CD14-positive monocyte (primary cell): ENCODE data around the gene NPAS3. TPM values are rescaled to one million over a fixed set of nuclear protein-coding genes. Genes with fewer than 3 reads are reported as not detected.

Source experiments
- DNase-seq, 3 donors: peaks; one replicate each; pipeline ENCODE4 v3.0.0-alpha.2; 2011 to 2022
- H2AFZ ChIP-seq: 2 replicates; pipeline ENCODE4 v1.6.0; 2012; ENCODE audit warnings: mild to moderate bottlenecking, low read depth, low read length, inconsistent platforms; ENCODE audit not compliant: insufficient read depth, poor library complexity, severe bottlenecking
- H3K27ac ChIP-seq, 2 donors: 1 replicate in 1 of 2; 2 replicates in 1 of 2; pipeline ENCODE4 v1.5.1; 2012 to 2013; ENCODE audit warnings: low read length in 2 of 2, control low read depth in 1 of 2, inconsistent platforms in 1 of 2, low read depth in 1 of 2, mild to moderate bottlenecking in 1 of 2
- H3K27me3 ChIP-seq, 2 donors: one replicate each; pipeline versions ENCODE4 v1.6.0 to v1.6.1; 2011 to 2013; ENCODE audit warnings: low read length in 2 of 2; ENCODE audit not compliant: control insufficient read depth in 2 of 2, insufficient read depth in 2 of 2
- H3K36me3 ChIP-seq, 2 donors: replicated peaks in 1 of 2; 1 replicate in 1 of 2; 2 replicates in 1 of 2; pipeline versions ENCODE4 v1.5.1 to v1.6.1; 2012 to 2013; ENCODE audit warnings: low read length in 2 of 2, control low read depth in 1 of 2, inconsistent platforms in 1 of 2, mild to moderate bottlenecking in 1 of 2; ENCODE audit not compliant: insufficient read depth in 2 of 2, control insufficient read depth in 1 of 2
- H3K4me1 ChIP-seq, 2 donors: 1 replicate in 1 of 2; 2 replicates in 1 of 2; pipeline versions ENCODE4 v1.5.1 to v1.6.1; 2012 to 2013; ENCODE audit warnings: low read length in 2 of 2, control low read depth in 1 of 2, inconsistent platforms in 1 of 2, mild to moderate bottlenecking in 1 of 2, moderate library complexity in 1 of 2; ENCODE audit not compliant: insufficient read depth in 2 of 2, control insufficient read depth in 1 of 2
- H3K4me2 ChIP-seq: replicated peaks from 2 replicates; pipeline ENCODE3; 2012; ENCODE audit warnings: low read length, moderate library complexity, mild to moderate bottlenecking; ENCODE audit not compliant: poor library complexity, severe bottlenecking; ENCODE audit errors: extremely low read depth
- H3K4me3 ChIP-seq, 3 experiments: fragments of 200-600 bp in 1 of 3; sonication (generic) in 1 of 3; replicated peaks in 1 of 3; 1 replicate in 2 of 3; 2 replicates in 1 of 3; pipeline ENCODE4 v1.5.1; 2011 to 2013; ENCODE audit warnings: low read length in 3 of 3, mild to moderate bottlenecking in 3 of 3, control low read depth in 2 of 3, low read depth in 2 of 3, inconsistent platforms in 1 of 3, moderate library complexity in 1 of 3
- H3K79me2 ChIP-seq: 2 replicates; pipeline ENCODE4 v1.6.0; 2012; ENCODE audit warnings: mild to moderate bottlenecking, control low read depth, inconsistent platforms, low read length, moderate library complexity; ENCODE audit not compliant: insufficient read depth
- H3K9ac ChIP-seq: 2 replicates; pipeline ENCODE4 v1.6.0; 2017; ENCODE audit warnings: low read length, mild to moderate bottlenecking; ENCODE audit not compliant: insufficient read depth, poor library complexity, severe bottlenecking
- H3K9me3 ChIP-seq, 2 donors: replicated peaks in 1 of 2; 1 replicate in 1 of 2; 2 replicates in 1 of 2; pipeline versions ENCODE4 v1.5.1 to v1.6.1; 2012 to 2013; ENCODE audit warnings: low read length in 2 of 2, control low read depth in 1 of 2; ENCODE audit not compliant: control insufficient read depth in 1 of 2, insufficient read depth in 1 of 2
- H4K20me1 ChIP-seq: 2 replicates; pipeline ENCODE4 v1.6.0; 2012; ENCODE audit warnings: mild to moderate bottlenecking, low read length, control low read depth, moderate library complexity; ENCODE audit not compliant: insufficient read depth
- H3K27ac Mint-ChIP-seq, 7 donors: one replicate each; pipeline ENCODE4 v1.8.0; 2020; ENCODE audit warnings: mild to moderate bottlenecking in 7 of 7, mixed read lengths in 7 of 7, moderate library complexity in 6 of 7, inconsistent platforms in 2 of 7
- H3K27me3 Mint-ChIP-seq, 3 donors: one replicate each; pipeline ENCODE4 v1.8.0; 2021 to 2022; ENCODE audit warnings: low read depth in 3 of 3, mild to moderate bottlenecking in 3 of 3, mixed read lengths in 3 of 3, moderate library complexity in 3 of 3, inconsistent platforms in 1 of 3
- H3K36me3 Mint-ChIP-seq, 2 donors: one replicate each; pipeline ENCODE4 v1.8.0; 2020; ENCODE audit warnings: mixed read lengths in 2 of 2, inconsistent platforms in 1 of 2, mild to moderate bottlenecking in 1 of 2
- H3K4me1 Mint-ChIP-seq: one replicate; pipeline ENCODE4 v1.8.0; 2020; ENCODE audit warnings: mild to moderate bottlenecking, mixed read lengths
- H3K4me3 Mint-ChIP-seq, 2 donors: one replicate each; pipeline ENCODE4 v1.8.0; 2020; ENCODE audit warnings: mild to moderate bottlenecking in 2 of 2, mixed read lengths in 2 of 2, moderate library complexity in 1 of 2
- H3K9me3 Mint-ChIP-seq, 7 donors: one replicate each; pipeline ENCODE4 v1.8.0; 2020 to 2022; ENCODE audit warnings: mixed read lengths in 7 of 7, mild to moderate bottlenecking in 6 of 7, moderate library complexity in 6 of 7, inconsistent platforms in 2 of 7
- WGBS: methylation state at CpG from one replicate; pipeline ENCODE4 v1.1.5; 2013; ENCODE audit warnings: missing lambda C conversion rate; ENCODE audit not compliant: insufficient coverage; 5-methylcytosine and 5-hydroxymethylcytosine counted together
- intact Hi-C, 2 donors: fragments of 100-400 bp; cut with micrococcal nuclease; formaldehyde crosslinking; loops; one replicate each; pipeline versions ENCODE4 v1.15.0 to v1.15.1; 2023
- polyA plus RNA-seq, 3 donors: library from polyadenylated mRNA; depleted of rRNA in 1 of 3; unstranded in 2 of 3; stranded (reverse) in 1 of 3; fragments of 300-500 nt in 2 of 3; fragments of >200 nt in 1 of 3; fragmentation: Illumina TruSeq in 2 of 3; gene quantifications; 1 replicate in 2 of 3; 2 replicates in 1 of 3; pipeline ENCODE4 v1.2.3, GENCODE V29; 2012 to 2021
- TF ChIP-seq, protein P1 (sequence below): fragments of 200-600 bp; IDR thresholded peaks from one replicate; pipeline ENCODE4 v1.8.0; 2022; ENCODE audit warnings: antibody characterized with exemption, mild to moderate bottlenecking

The NPAS3 gene
- polyA plus RNA-seq, 3 donors = not detected

DNA sequence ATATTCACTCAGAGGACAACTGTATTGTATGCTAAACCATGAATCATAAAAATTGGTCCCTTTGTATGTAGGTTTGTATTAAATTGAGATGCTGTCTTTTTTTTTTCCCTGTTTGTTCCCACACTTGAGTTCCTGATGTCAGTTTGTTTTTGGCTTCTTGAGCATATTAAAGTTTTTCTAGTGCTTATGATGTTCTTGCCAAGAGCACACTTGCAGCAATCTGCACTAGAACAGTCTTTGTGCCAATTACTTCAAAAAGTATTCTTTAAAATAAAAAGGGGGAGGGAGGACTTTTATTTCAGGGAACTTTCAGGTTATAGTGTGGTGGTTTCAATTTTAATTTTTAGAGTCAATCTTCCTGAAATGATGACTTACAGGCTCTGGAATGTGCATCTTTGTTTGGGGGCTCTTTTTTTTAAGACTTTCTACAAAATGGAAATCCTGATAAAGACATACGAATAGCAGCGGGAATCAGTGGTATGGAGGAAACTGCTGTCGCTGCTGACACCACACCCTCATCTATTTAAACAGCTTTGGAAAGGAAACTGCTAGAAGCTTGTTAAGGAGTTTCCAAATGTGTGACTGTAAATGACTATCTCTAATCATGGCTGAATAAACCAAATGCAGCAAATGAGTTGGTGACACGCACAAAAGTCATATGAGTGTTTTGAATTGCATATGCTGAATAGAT is 823.6 kb downstream of the NPAS3 start:
- no peaks in the 10 kb centered on the region for H3K36me3 ChIP-seq
- no peak overlapping the region for H3K4me3 ChIP-seq
- no peaks in the 10 kb centered on the region for H3K9me3 ChIP-seq
- no peak for DNase-seq
- 83% methylated on average over 1 of the region's 4 CpGs for WGBS
- Mint-ChIP-seq H3K4me1 (no peaks in the 10 kb centered on the region), H3K27me3 (peaks cover 0 to 4% (median 3%) of the 10 kb centered on the region in 3 donors), H3K4me3 (no peak overlapping the region), H3K36me3 (no peaks in the 10 kb centered on the region), H3K9me3 (peaks cover 0 to 2% (median 0%) of the 10 kb centered on the region in 7 donors), H3K27ac (no peak overlapping the region)
- TF ChIP-seq, protein P1, sequence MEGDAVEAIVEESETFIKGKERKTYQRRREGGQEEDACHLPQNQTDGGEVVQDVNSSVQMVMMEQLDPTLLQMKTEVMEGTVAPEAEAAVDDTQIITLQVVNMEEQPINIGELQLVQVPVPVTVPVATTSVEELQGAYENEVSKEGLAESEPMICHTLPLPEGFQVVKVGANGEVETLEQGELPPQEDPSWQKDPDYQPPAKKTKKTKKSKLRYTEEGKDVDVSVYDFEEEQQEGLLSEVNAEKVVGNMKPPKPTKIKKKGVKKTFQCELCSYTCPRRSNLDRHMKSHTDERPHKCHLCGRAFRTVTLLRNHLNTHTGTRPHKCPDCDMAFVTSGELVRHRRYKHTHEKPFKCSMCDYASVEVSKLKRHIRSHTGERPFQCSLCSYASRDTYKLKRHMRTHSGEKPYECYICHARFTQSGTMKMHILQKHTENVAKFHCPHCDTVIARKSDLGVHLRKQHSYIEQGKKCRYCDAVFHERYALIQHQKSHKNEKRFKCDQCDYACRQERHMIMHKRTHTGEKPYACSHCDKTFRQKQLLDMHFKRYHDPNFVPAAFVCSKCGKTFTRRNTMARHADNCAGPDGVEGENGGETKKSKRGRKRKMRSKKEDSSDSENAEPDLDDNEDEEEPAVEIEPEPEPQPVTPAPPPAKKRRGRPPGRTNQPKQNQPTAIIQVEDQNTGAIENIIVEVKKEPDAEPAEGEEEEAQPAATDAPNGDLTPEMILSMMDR = no peak
- no peaks in the 10 kb centered on the region for H3K4me1 ChIP-seq
- no peaks in the 10 kb centered on the region for H3K27me3 ChIP-seq
- no peak overlapping the region for H3K27ac ChIP-seq
- H4K20me1 ChIP-seq = no peaks in the 10 kb centered on the region
- H3K4me2 ChIP-seq = no peak overlapping the region
- intact Hi-C loops = no loop called here
- no peak overlapping the region for H2AFZ ChIP-seq
- H3K9ac ChIP-seq = no peak overlapping the region
- H3K79me2 ChIP-seq = no peaks in the 10 kb centered on the region

- Mint-ChIP-seq H3K4me1 (no peaks in the 10 kb centered on the region), H3K36me3 (no peaks in the 10 kb centered on the region), H3K9me3 (no peaks in the 10 kb centered on the region), H3K4me3 (no peak overlapping the region), H3K27ac (no peak overlapping the region), H3K27me3 (peaks cover 3 to 4% (median 3%) of the 10 kb centered on the region in 3 donors)
- Histone ChIP-seq H3K9me3 (no peaks in the 10 kb centered on the region), H3K79me2 (no peaks in the 10 kb centered on the region), H3K4me1 (no peaks in the 10 kb centered on the region), H3K27ac (no peak overlapping the region), H3K9ac (no peak overlapping the region), H3K27me3 (no peaks in the 10 kb centered on the region), H3K4me3 (no peak overlapping the region), H2AFZ (no peak overlapping the region), H3K36me3 (no peaks in the 10 kb centered on the region), H4K20me1 (no peaks in the 10 kb centered on the region), H3K4me2 (no peak overlapping the region)
- DNase-seq = no peak
- TF ChIP-seq, protein P1 = no peak
- no CpG with 5 or more reads among the region's 6 CpGs for WGBS
- intact Hi-C loops = no loop called here
Measured at GRCh38 chr14:33764876-33765650, 826.4 kb downstream of the NPAS3 start.
